GM12878 (cell line): Measurements from ENCODE around the gene ATP10D. TPM values are rescaled to one million over a fixed set of nuclear protein-coding genes. Genes with fewer than 3 reads are reported as not detected.

Experiments used
- BACH1 ChIP-seq: fragments of 450-650 bp; IDR thresholded peaks from 2 replicates; pipeline ENCODE4 v1.6.1; 2017; ENCODE audit warnings: mild to moderate bottlenecking, borderline replicate concordance
- BCL11A ChIP-seq: IDR thresholded peaks from 2 replicates; pipeline ENCODE4 v1.6.1; 2011; ENCODE audit warnings: low read depth, low read length
- NBN ChIP-seq: fragments of 450-650 bp; IDR thresholded peaks from 2 replicates; pipeline ENCODE4 v1.6.1; 2016
- NFIC ChIP-seq: IDR thresholded peaks from 2 replicates; pipeline ENCODE4 v1.6.1; 2012; ENCODE audit warnings: low read depth, mild to moderate bottlenecking, inconsistent platforms, low read length, moderate library complexity
- POLR2A ChIP-seq: IDR thresholded peaks from 2 replicates; pipeline ENCODE4 v1.6.1; 2011; ENCODE audit warnings: low read depth, mild to moderate bottlenecking, low read length
- POLR2AphosphoS5 ChIP-seq: IDR thresholded peaks from 2 replicates; pipeline ENCODE4 v1.6.1; 2011; ENCODE audit warnings: mild to moderate bottlenecking, low read length, inconsistent platforms
- SMAD5 ChIP-seq: IDR thresholded peaks from 2 replicates; pipeline ENCODE4 v1.6.1; 2016; ENCODE audit warnings: antibody characterized with exemption, low read depth
- polyA plus RNA-seq, 11 experiments: library from polyadenylated mRNA; depleted of rRNA in 4 of 11; unstranded in 6 of 11; stranded (reverse) in 5 of 11; fragments of >200 nt; fragmentation: Nextera tagmentation in 4 of 11; fragmentation: Illumina TruSeq in 1 of 11; extraction: Ambion mirVana in 4 of 11; extraction: Trizol in 1 of 11; gene quantifications; 1 replicate in 1 of 11; 2 replicates in 10 of 11; pipeline versions ENCODE4 v1.2.1 to v1.2.3, GENCODE V29; 2011 to 2016; ENCODE audit warnings: inconsistent platforms in 2 of 11, missing spikeins in 2 of 11, low read depth in 1 of 11
- total RNA-seq, 4 experiments: library from RNA; depleted of rRNA in 3 of 4; stranded (reverse); fragments of >200 nt in 3 of 4; fragmentation: Illumina TruSeq in 1 of 4; extraction: Trizol in 1 of 4; gene quantifications; 2 replicates each; pipeline versions ENCODE4 v1.2.1 to v1.2.3, GENCODE V29; 2013 to 2021
- TF ChIP-seq, protein P1 (sequence below): IDR thresholded peaks from 2 replicates; pipeline ENCODE4 v1.6.1; 2012; ENCODE audit warnings: improper control_type of control experiment, low read depth, low read length; ENCODE audit not compliant: insufficient replicate concordance
- TF ChIP-seq, protein P2 (sequence below): fragments of 450-650 bp; formaldehyde crosslinking; IDR thresholded peaks from 2 replicates; pipeline ENCODE4 v1.4.0; 2020; ENCODE audit warnings: mild to moderate bottlenecking, moderate library complexity

The ATP10D gene
- total and polyA plus RNA-seq, 10 of the 15 experiments (the other 5 are each of a cell fraction or from before 2014, with no cell fraction given): 10.2 to 50.3 (median 19.1) TPM

DNA sequence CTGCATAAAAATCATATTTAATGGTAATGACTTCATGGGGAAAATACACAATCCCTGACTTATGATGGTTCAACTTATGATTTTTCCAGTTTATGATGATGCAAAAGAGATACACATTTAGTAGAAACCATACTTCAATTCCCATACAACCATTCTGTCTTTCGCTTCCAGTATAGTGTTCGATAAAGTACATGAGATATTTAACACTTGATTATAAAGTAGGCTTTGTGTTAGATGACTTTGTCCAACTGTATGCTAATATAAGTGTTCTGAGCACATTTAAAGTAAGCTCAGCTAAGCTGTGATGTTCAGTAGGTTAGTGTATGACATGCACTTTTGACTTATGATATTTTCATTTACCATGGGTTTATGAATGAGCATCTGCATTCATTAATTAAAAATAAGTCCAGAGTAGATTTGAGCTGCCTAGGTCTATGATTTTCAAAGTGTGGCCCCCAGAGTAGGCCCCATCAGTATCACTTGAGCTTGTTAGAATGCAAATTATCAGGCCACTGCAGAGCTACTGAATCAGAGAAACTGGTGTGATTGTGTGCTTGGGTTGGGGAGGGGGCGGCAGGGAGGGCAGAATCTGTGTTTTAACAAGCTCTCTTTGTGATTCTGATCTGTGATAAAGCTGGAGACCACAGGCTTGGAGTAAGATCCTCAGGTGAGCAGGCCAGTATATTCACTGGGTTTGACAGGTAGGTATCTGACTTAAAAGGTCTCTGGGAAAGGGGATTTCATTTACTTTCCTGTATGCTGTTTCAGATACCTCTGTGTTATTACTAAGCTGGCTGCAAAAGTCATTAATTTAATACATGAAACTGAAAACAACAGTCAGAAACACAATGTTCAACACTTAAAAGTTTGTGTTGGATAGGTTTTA is 8.4 kb downstream of the ATP10D start (continued):
- TF ChIP-seq POLR2AphosphoS5 (peak; percentile 72), NBN (0 out of 2 replicates have a peak, but pooled peaks have one; percentile 48), BACH1 (peak; percentile 88), NFIC (peak; percentile 25; the same call in 1 of the 2 replicates), SMAD5 (peak; percentile 79), BCL11A (no peak), POLR2A (no peak)
- TF ChIP-seq, protein P1, sequence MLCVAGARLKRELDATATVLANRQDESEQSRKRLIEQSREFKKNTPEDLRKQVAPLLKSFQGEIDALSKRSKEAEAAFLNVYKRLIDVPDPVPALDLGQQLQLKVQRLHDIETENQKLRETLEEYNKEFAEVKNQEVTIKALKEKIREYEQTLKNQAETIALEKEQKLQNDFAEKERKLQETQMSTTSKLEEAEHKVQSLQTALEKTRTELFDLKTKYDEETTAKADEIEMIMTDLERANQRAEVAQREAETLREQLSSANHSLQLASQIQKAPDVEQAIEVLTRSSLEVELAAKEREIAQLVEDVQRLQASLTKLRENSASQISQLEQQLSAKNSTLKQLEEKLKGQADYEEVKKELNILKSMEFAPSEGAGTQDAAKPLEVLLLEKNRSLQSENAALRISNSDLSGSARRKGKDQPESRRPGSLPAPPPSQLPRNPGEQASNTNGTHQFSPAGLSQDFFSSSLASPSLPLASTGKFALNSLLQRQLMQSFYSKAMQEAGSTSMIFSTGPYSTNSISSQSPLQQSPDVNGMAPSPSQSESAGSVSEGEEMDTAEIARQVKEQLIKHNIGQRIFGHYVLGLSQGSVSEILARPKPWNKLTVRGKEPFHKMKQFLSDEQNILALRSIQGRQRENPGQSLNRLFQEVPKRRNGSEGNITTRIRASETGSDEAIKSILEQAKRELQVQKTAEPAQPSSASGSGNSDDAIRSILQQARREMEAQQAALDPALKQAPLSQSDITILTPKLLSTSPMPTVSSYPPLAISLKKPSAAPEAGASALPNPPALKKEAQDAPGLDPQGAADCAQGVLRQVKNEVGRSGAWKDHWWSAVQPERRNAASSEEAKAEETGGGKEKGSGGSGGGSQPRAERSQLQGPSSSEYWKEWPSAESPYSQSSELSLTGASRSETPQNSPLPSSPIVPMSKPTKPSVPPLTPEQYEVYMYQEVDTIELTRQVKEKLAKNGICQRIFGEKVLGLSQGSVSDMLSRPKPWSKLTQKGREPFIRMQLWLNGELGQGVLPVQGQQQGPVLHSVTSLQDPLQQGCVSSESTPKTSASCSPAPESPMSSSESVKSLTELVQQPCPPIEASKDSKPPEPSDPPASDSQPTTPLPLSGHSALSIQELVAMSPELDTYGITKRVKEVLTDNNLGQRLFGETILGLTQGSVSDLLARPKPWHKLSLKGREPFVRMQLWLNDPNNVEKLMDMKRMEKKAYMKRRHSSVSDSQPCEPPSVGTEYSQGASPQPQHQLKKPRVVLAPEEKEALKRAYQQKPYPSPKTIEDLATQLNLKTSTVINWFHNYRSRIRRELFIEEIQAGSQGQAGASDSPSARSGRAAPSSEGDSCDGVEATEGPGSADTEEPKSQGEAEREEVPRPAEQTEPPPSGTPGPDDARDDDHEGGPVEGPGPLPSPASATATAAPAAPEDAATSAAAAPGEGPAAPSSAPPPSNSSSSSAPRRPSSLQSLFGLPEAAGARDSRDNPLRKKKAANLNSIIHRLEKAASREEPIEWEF: no peak
- TF ChIP-seq, protein P2, sequence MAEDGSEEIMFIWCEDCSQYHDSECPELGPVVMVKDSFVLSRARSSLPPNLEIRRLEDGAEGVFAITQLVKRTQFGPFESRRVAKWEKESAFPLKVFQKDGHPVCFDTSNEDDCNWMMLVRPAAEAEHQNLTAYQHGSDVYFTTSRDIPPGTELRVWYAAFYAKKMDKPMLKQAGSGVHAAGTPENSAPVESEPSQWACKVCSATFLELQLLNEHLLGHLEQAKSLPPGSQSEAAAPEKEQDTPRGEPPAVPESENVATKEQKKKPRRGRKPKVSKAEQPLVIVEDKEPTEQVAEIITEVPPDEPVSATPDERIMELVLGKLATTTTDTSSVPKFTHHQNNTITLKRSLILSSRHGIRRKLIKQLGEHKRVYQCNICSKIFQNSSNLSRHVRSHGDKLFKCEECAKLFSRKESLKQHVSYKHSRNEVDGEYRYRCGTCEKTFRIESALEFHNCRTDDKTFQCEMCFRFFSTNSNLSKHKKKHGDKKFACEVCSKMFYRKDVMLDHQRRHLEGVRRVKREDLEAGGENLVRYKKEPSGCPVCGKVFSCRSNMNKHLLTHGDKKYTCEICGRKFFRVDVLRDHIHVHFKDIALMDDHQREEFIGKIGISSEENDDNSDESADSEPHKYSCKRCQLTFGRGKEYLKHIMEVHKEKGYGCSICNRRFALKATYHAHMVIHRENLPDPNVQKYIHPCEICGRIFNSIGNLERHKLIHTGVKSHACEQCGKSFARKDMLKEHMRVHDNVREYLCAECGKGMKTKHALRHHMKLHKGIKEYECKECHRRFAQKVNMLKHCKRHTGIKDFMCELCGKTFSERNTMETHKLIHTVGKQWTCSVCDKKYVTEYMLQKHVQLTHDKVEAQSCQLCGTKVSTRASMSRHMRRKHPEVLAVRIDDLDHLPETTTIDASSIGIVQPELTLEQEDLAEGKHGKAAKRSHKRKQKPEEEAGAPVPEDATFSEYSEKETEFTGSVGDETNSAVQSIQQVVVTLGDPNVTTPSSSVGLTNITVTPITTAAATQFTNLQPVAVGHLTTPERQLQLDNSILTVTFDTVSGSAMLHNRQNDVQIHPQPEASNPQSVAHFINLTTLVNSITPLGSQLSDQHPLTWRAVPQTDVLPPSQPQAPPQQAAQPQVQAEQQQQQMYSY (CRISPR knock-in tag): no peak
